H1 (cell line): ENCODE results near the gene MRPS18C. TPM values are rescaled to one million over a fixed set of nuclear protein-coding genes. Genes with fewer than 3 reads are reported as not detected.
A peak's percentile ranks its signal among the peaks of the same experiment; 100 is the strongest.

ENCODE experiments used
- CTCF ChIA-PET: fragments of 300-600 bp; sonication (Branson Sonifier 250); formaldehyde crosslinking; loops from one replicate; lab custom pipeline; 2021; ENCODE audit not compliant: partially characterized antibody; lab: Charles Lee
- POLR2A ChIA-PET: fragments of 300-600 bp; sonication (Branson Sonifier 250); formaldehyde crosslinking; loops from one replicate; lab custom pipeline; 2021; ENCODE audit warnings: inconsistent platforms; ENCODE audit not compliant: partially characterized antibody; lab: Charles Lee
- DNase-seq, 2 experiments: peaks; one replicate each; pipeline versions ENCODE4 v3.0.0 to v3.0.0-alpha.2; 2010 to 2022; ENCODE audit warnings: low spot score in 2 of 2, low read depth in 1 of 2, mixed read lengths in 1 of 2
- FAIRE-seq: peaks from 2 replicates; lab custom pipeline; 2011; peaks lifted over from hg19 to GRCh38; lab: Jason Lieb, UNC
- H2AFZ ChIP-seq: 2 replicates; pipeline ENCODE4 v1.8.1; 2012; ENCODE audit warnings: low read length, inconsistent platforms
- H2AK5ac ChIP-seq: 2 replicates; pipeline ENCODE4 v1.6.1; 2013; ENCODE audit warnings: low read depth, low read length
- H2BK120ac ChIP-seq: replicated peaks from 2 replicates; pipeline ENCODE3; 2013; ENCODE audit warnings: low read depth, low read length, inconsistent platforms
- H2BK12ac ChIP-seq: 2 replicates; pipeline ENCODE4 v1.6.1; 2013; ENCODE audit warnings: low read depth, low read length
- H2BK15ac ChIP-seq: 2 replicates; pipeline ENCODE4 v1.6.1; 2013; ENCODE audit warnings: low read length
- H2BK20ac ChIP-seq: 2 replicates; pipeline ENCODE4 v1.6.1; 2013; ENCODE audit warnings: low read length
- H2BK5ac ChIP-seq: 2 replicates; pipeline ENCODE4 v1.6.1; 2013; ENCODE audit warnings: low read depth, low read length
- H3K14ac ChIP-seq: 2 replicates; pipeline ENCODE4 v1.6.1; 2013; ENCODE audit warnings: inconsistent platforms; ENCODE audit not compliant: insufficient read length
- H3K18ac ChIP-seq: 2 replicates; pipeline ENCODE4 v1.6.1; 2013; ENCODE audit warnings: low read length; ENCODE audit errors: extremely low read depth
- H3K23ac ChIP-seq: 2 replicates; pipeline ENCODE4 v1.6.1; 2013; ENCODE audit warnings: inconsistent platforms; ENCODE audit not compliant: insufficient read length
- H3K23me2 ChIP-seq: 2 replicates; pipeline ENCODE4 v1.6.1; 2013; ENCODE audit warnings: low read depth, low read length
- H3K27ac ChIP-seq: 2 replicates; pipeline ENCODE4 v1.6.1; 2011; ENCODE audit warnings: low read depth, low read length, inconsistent platforms
- H3K27me3 ChIP-seq, 4 experiments: replicated peaks in 1 of 4; 1 replicate in 1 of 4; 2 replicates in 3 of 4; pipeline versions ENCODE4 v1.6.1 to v1.8.1; 2011 to 2013; ENCODE audit warnings: low read length in 3 of 4, mild to moderate bottlenecking in 3 of 4, inconsistent platforms in 2 of 4, mixed read lengths in 2 of 4, moderate library complexity in 1 of 4; ENCODE audit not compliant: control insufficient read depth in 3 of 4, insufficient read depth in 3 of 4; ENCODE audit errors: extremely low read depth in 1 of 4
- H3K36me3 ChIP-seq, 4 experiments: 2 replicates each; pipeline versions ENCODE4 v1.6.1 to v1.8.1; 2011 to 2013; ENCODE audit warnings: mild to moderate bottlenecking in 4 of 4, low read length in 3 of 4, moderate library complexity in 2 of 4, control low read depth in 1 of 4, inconsistent platforms in 1 of 4; ENCODE audit not compliant: insufficient read depth in 4 of 4, control insufficient read depth in 2 of 4
- H3K4ac ChIP-seq: replicated peaks from 2 replicates; pipeline ENCODE3; 2013; ENCODE audit warnings: low read length, low read depth, mixed read lengths, inconsistent platforms; ENCODE audit not compliant: insufficient read length
- H3K4me1 ChIP-seq, 4 experiments: replicated peaks in 1 of 4; 1 replicate in 1 of 4; 2 replicates in 3 of 4; pipeline versions ENCODE4 v1.6.1 to v1.8.1; 2011 to 2013; ENCODE audit warnings: low read length in 3 of 4, inconsistent platforms in 2 of 4, mixed read lengths in 1 of 4; ENCODE audit not compliant: insufficient read depth in 4 of 4, control insufficient read depth in 3 of 4
- H3K4me2 ChIP-seq, 2 experiments: 2 replicates each; pipeline versions ENCODE4 v1.6.1 to v1.8.1; 2011 to 2013; ENCODE audit warnings: low read depth in 2 of 2, low read length in 2 of 2, control low read depth in 1 of 2, inconsistent platforms in 1 of 2, mild to moderate bottlenecking in 1 of 2; ENCODE audit not compliant: insufficient read depth in 1 of 2
- H3K4me3 ChIP-seq, 4 experiments: fragments of 200-600, 300-600 bp in 1 of 4; sonication (generic), shearing (Covaris generic), sonication (Bioruptor Twin) in 1 of 4; 2 replicates each; pipeline versions ENCODE4 v1.5.1 to v1.8.1; 2011 to 2016; ENCODE audit warnings: low read length in 4 of 4, low read depth in 3 of 4, control low read depth in 2 of 4, inconsistent platforms in 2 of 4, mild to moderate bottlenecking in 2 of 4, mixed read lengths in 1 of 4, moderate library complexity in 1 of 4; ENCODE audit not compliant: insufficient read depth in 2 of 4; ENCODE audit errors: extremely low read depth in 1 of 4
- H3K56ac ChIP-seq: replicated peaks from 2 replicates; pipeline ENCODE3; 2013; ENCODE audit warnings: low read depth, mild to moderate bottlenecking, mixed read lengths, low read length, inconsistent platforms; ENCODE audit not compliant: insufficient read length
- H3K79me1 ChIP-seq: 2 replicates; pipeline ENCODE4 v1.6.1; 2013; ENCODE audit warnings: low read depth, low read length, control low read depth
- H3K79me2 ChIP-seq, 2 experiments: 2 replicates each; pipeline versions ENCODE4 v1.6.1 to v1.8.1; 2012 to 2013; ENCODE audit warnings: low read length in 2 of 2, mild to moderate bottlenecking in 2 of 2, inconsistent platforms in 1 of 2; ENCODE audit not compliant: insufficient read depth in 2 of 2, control insufficient read depth in 1 of 2
- H3K9ac ChIP-seq, 4 experiments: replicated peaks in 1 of 4; 1 replicate in 1 of 4; 2 replicates in 3 of 4; pipeline versions ENCODE4 v1.6.1 to v1.8.1; 2011 to 2013; ENCODE audit warnings: low read depth in 3 of 4, low read length in 3 of 4, control low read depth in 2 of 4, mild to moderate bottlenecking in 2 of 4, moderate library complexity in 2 of 4, inconsistent platforms in 1 of 4; ENCODE audit errors: extremely low read depth in 1 of 4
- H3K9me3 ChIP-seq, 2 experiments: 2 replicates each; pipeline versions ENCODE4 v1.6.1 to v1.8.1; 2012 to 2013; ENCODE audit warnings: mild to moderate bottlenecking in 2 of 2, moderate library complexity in 2 of 2, control low read depth in 1 of 2, inconsistent platforms in 1 of 2, low read depth in 1 of 2, low read length in 1 of 2, mixed read lengths in 1 of 2; ENCODE audit not compliant: insufficient read depth in 2 of 2
- H4K20me1 ChIP-seq, 2 experiments: replicated peaks in 1 of 2; 2 replicates each; pipeline versions ENCODE3 to v1.8.1; 2011 to 2013; ENCODE audit warnings: inconsistent platforms in 2 of 2, low read length in 2 of 2, mild to moderate bottlenecking in 1 of 2; ENCODE audit not compliant: insufficient read depth in 2 of 2, control insufficient read depth in 1 of 2
- H4K5ac ChIP-seq: 2 replicates; pipeline ENCODE4 v1.6.1; 2013; ENCODE audit warnings: low read length, low read depth, mixed read lengths, inconsistent platforms; ENCODE audit not compliant: insufficient read length
- H4K8ac ChIP-seq: 2 replicates; pipeline ENCODE4 v1.8.0; 2013; ENCODE audit warnings: mild to moderate bottlenecking, moderate library complexity, low read length, inconsistent platforms; ENCODE audit not compliant: insufficient read depth; ENCODE audit errors: extremely low read depth
- H4K91ac ChIP-seq: replicated peaks from 2 replicates; pipeline ENCODE3; 2013; ENCODE audit warnings: low read length, mixed read lengths, inconsistent platforms; ENCODE audit not compliant: insufficient read length
- SIX5 ChIP-seq: IDR thresholded peaks from 2 replicates; pipeline ENCODE4 v1.6.1; 2011; ENCODE audit warnings: mild to moderate bottlenecking, low read depth, low read length
- TAF7 ChIP-seq: optimal IDR thresholded peaks from 2 replicates; pipeline ENCODE3; 2011; ENCODE audit warnings: low read depth, mild to moderate bottlenecking, inconsistent platforms, low read length, moderate library complexity, borderline replicate concordance
- WGBS, 2 experiments: shearing (Covaris generic) in 1 of 2; methylation state at CpG; one replicate each; pipeline versions ENCODE4 v1.1.6 to v1.1.7; 2013 to 2015; ENCODE audit warnings: low lambda C conversion rate in 2 of 2, mixed read lengths in 2 of 2, inconsistent platforms in 1 of 2, low coverage in 1 of 2, missing lambda C conversion rate in 1 of 2; ENCODE audit not compliant: insufficient replicate concordance in 2 of 2, insufficient coverage in 1 of 2, insufficient read length in 1 of 2; ENCODE audit errors: extremely low coverage in 1 of 2, missing lambda C conversion rate in 1 of 2; 5-methylcytosine and 5-hydroxymethylcytosine counted together
- polyA plus RNA-seq, 7 experiments: library from polyadenylated mRNA; depleted of rRNA in 3 of 7; stranded (reverse) in 5 of 7; unstranded in 2 of 7; fragments of >200 nt in 5 of 7; fragments of 200-250 nt in 2 of 7; gene quantifications; 1 replicate in 5 of 7; 2 replicates in 1 of 7; 4 replicates in 1 of 7; pipeline versions ENCODE4 v1.2.1 to v1.2.3, GENCODE V29; 2011 to 2013; ENCODE audit warnings: missing spikeins in 2 of 7, mixed read lengths in 2 of 7
- total RNA-seq: library from RNA; stranded (reverse); fragmentation: NEBNext Ultra II Directional; extraction: Animal tissue kit (Norgen Biotek cat#: 25700); gene quantifications from 2 replicates; pipeline ENCODE4 v1.2.1, GENCODE V29; 2021

The MRPS18C gene
- total and polyA plus RNA-seq, 2 of the 8 experiments (the other 6 are each of a cell fraction or from before 2014, with no cell fraction given): 22.6 to 50.3 TPM

GRCh38 chr4:83486457-83487129 is 30.7 kb downstream of the MRPS18C start:
- no peak overlapping the region for H3K14ac ChIP-seq
- H4K20me1 ChIP-seq: no peaks in the 10 kb centered on the region
- H3K4me2 ChIP-seq: no peak overlapping the region
- H4K5ac ChIP-seq: no peak overlapping the region
- H2BK15ac ChIP-seq: 0 out of 2 replicates have a peak overlapping the region, but pooled peaks have one; percentile 16
- H2AFZ ChIP-seq: no peak overlapping the region; the same call in 1 of the 2 replicates
- no peaks in the 10 kb centered on the region for H3K79me2 ChIP-seq
- peaks cover 7% of the 10 kb centered on the region; the same call in 1 of the 2 replicates for H3K23me2 ChIP-seq
- 0 out of 2 replicates have a peak overlapping the region, but pooled peaks have one; percentile 60 for H2BK12ac ChIP-seq
- no peak overlapping the region for H3K4me3 ChIP-seq
- no peaks in the 10 kb centered on the region for H3K79me1 ChIP-seq
- peaks cover 0 to 9% (median 1%) of the 10 kb centered on the region in 4 experiments; a peak in 2 of 7 replicates for H3K27me3 ChIP-seq
- no peak for TF ChIP-seq TAF7
- TF ChIP-seq SIX5: no peak
- H2BK20ac ChIP-seq: no peak overlapping the region
- CTCF ChIA-PET: interaction anchor here (1.0 to 1.4 kb wide), 3 partner anchors 12 to 166 kb away, joined by 3 to 4 read pairs (median 3); no protein-coding TSS in a partner anchor
- H2BK5ac ChIP-seq: no peak overlapping the region
- H3K23ac ChIP-seq: no peak overlapping the region
- H3K56ac ChIP-seq: no peak overlapping the region
- no peak overlapping the region for H2BK120ac ChIP-seq
- H4K8ac ChIP-seq: no peak overlapping the region
- POLR2A ChIA-PET: no interaction called here
- H3K9me3 ChIP-seq: no peaks in the 10 kb centered on the region
- DNase-seq: no peak
- no peak overlapping the region for H4K91ac ChIP-seq
- WGBS, 2 experiments: 86% methylated on average over 3 of the region's 3 CpGs; no CpG with 5 or more reads in 1 of the 2 experiments
- FAIRE-seq: no peak
- no peak overlapping the region for H3K18ac ChIP-seq
- no peak overlapping the region for H3K27ac ChIP-seq
- peaks cover 0 to 2% (median 0%) of the 10 kb centered on the region in 4 experiments; a peak in 3 of 7 replicates for H3K4me1 ChIP-seq
- no peak overlapping the region for H2AK5ac ChIP-seq
- H3K36me3 ChIP-seq: no peaks in the 10 kb centered on the region; a peak in 1 of 8 replicates
- no peak overlapping the region for H3K9ac ChIP-seq
- no peak overlapping the region for H3K4ac ChIP-seq
